Testis (tissue), 3 donors: Measurements from ENCODE around the gene CNTN4. TPM values are rescaled to one million over a fixed set of nuclear protein-coding genes. Genes with fewer than 3 reads are reported as not detected.

ENCODE experiments used
- DNase-seq: peaks from one replicate; pipeline ENCODE4 v3.0.0-alpha.2; 2019
- H3K27ac ChIP-seq, 2 donors: fragments of 200-600 bp; sonication (generic); one replicate each; pipeline ENCODE4 v1.5.1; 2019
- H3K27me3 ChIP-seq: fragments of 200-600 bp; sonication (generic); one replicate; pipeline ENCODE4 v1.5.1; 2019
- H3K36me3 ChIP-seq: fragments of 200-600 bp; sonication (generic); one replicate; pipeline ENCODE4 v1.5.1; 2017; ENCODE audit warnings: low read depth; ENCODE audit errors: missing control alignments
- H3K4me1 ChIP-seq: fragments of 200-600 bp; sonication (generic); one replicate; pipeline ENCODE4 v1.5.1; 2019
- H3K4me3 ChIP-seq, 2 donors: fragments of 200-600 bp; sonication (generic); one replicate each; pipeline ENCODE4 v1.5.1; 2017 to 2019
- H3K9me3 ChIP-seq: fragments of 200-600 bp; sonication (generic); one replicate; pipeline ENCODE4 v1.5.1; 2017
- POLR2A ChIP-seq: fragments of 450-650 bp; IDR thresholded peaks from one replicate; pipeline ENCODE4 v1.6.1; 2017; ENCODE audit warnings: antibody characterized with exemption, mild to moderate bottlenecking, moderate library complexity
- WGBS, 2 donors: methylation state at CpG; one replicate each; pipeline ENCODE4 v1.1.5; 2018; 5-methylcytosine and 5-hydroxymethylcytosine counted together
- intact Hi-C: fragments of 100-400 bp; cut with DNase I; formaldehyde crosslinking; loops from one replicate; pipeline ENCODE4 v1.15.1; 2023; ENCODE audit warnings: low total_unique reads
- polyA plus RNA-seq: library from polyadenylated mRNA; stranded (reverse); fragments of 350-450 nt; fragmentation: Illumina TruSeq; extraction: RNeasy Lipid Tissue Mini Kit (QIAGEN cat#74804); gene quantifications from one replicate; pipeline ENCODE4 v1.2.3, GENCODE V29; 2014; ENCODE audit warnings: low read depth, low replicate concordance; ENCODE audit not compliant: insufficient read depth
- total RNA-seq, 2 donors: library from RNA; depleted of rRNA; stranded (reverse); fragments of >200 nt; gene quantifications; one replicate each; pipeline ENCODE4 v1.2.3, GENCODE V29; 2016
- TF ChIP-seq, protein P1 (sequence below), 3 experiments: fragments of 450-650 bp in 2 of 3; fragments of 200-600 bp in 1 of 3; sonication (generic) in 1 of 3; IDR thresholded peaks; one replicate each; pipeline ENCODE4 v1.5.1; 2016 to 2019; ENCODE audit warnings: antibody characterized with exemption in 3 of 3, mild to moderate bottlenecking in 2 of 3, moderate library complexity in 1 of 3

The CNTN4 gene
- total and polyA plus RNA-seq, 3 donors from 2014 or later, result 10.4 to 37.7 (median 19.6) TPM

- DNase-seq, result no peak
- no peaks in the 10 kb centered on the region for H3K9me3 ChIP-seq
- intact Hi-C loops, result no loop called here
- H3K36me3 ChIP-seq, result no peaks in the 10 kb centered on the region
- no peak overlapping the region for H3K27ac ChIP-seq
- no peak overlapping the region for H3K4me3 ChIP-seq
- H3K27me3 ChIP-seq, result no peaks in the 10 kb centered on the region
- no peaks in the 10 kb centered on the region for H3K4me1 ChIP-seq
- 88 to 95% methylated on average over 2 of the region's 2 CpGs for WGBS, 2 donors
- TF ChIP-seq, protein P1, sequence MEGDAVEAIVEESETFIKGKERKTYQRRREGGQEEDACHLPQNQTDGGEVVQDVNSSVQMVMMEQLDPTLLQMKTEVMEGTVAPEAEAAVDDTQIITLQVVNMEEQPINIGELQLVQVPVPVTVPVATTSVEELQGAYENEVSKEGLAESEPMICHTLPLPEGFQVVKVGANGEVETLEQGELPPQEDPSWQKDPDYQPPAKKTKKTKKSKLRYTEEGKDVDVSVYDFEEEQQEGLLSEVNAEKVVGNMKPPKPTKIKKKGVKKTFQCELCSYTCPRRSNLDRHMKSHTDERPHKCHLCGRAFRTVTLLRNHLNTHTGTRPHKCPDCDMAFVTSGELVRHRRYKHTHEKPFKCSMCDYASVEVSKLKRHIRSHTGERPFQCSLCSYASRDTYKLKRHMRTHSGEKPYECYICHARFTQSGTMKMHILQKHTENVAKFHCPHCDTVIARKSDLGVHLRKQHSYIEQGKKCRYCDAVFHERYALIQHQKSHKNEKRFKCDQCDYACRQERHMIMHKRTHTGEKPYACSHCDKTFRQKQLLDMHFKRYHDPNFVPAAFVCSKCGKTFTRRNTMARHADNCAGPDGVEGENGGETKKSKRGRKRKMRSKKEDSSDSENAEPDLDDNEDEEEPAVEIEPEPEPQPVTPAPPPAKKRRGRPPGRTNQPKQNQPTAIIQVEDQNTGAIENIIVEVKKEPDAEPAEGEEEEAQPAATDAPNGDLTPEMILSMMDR (IDR thresholded peaks at IDR 0.05), result no peak
- no peak for TF ChIP-seq POLR2A
Observed at GRCh38 chr3:2937055-2937454, 838.4 kb downstream of the CNTN4 start.

DNA sequence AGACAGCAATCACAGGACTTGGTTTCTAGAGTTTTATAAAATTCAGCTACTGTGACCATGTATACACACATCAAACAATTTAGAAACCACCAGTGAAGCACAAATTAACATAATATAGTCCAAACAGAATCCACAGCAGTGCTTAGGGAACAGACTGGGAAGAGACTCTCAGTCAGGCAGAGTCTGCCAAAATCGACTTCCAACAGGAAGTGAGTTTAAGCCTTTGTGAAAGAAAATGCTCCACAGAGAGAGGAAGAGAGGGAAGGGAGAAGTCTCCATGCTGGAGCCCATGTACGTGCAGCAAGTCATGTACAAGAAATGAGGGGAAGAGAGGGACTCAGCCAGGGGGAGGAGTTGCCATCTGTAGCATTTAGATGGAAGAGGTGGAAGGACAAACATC is 838.9 kb downstream of the CNTN4 start:
- no peaks in the 10 kb centered on the region for H3K36me3 ChIP-seq
- intact Hi-C loops, result no loop called here

DNA sequence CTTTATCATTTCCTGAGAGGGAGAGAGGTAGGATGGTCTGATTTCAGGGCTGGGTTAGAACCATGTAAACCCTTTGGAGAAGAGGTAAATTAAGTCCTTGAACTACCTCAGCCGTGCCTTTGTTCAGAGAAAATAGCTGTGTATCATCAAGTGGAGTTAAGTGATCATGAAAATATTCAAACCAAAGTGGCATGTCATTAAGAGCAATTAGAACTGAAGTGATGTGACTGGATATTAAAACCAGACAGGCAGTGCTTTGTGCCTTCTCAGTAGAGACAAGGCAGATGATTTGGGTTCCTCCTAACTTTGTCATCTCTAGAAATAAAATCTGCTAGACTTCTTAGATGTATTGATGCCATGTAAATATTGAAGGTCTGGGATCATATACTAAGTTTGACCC is 840.0 kb downstream of the CNTN4 start:
- no peaks in the 10 kb centered on the region for H3K36me3 ChIP-seq
- H3K27ac ChIP-seq, result no peak overlapping the region
- H3K9me3 ChIP-seq, result no peaks in the 10 kb centered on the region
- no peaks in the 10 kb centered on the region for H3K4me1 ChIP-seq
- no peak for TF ChIP-seq POLR2A
- TF ChIP-seq, protein P1 (IDR thresholded peaks at IDR 0.05), result no peak
- no peaks in the 10 kb centered on the region for H3K27me3 ChIP-seq
- intact Hi-C loops, result no loop called here
- no peak for DNase-seq
- no peak overlapping the region for H3K4me3 ChIP-seq
- 81 to 91% methylated on average over 1 of the region's 1 CpG for WGBS, 2 donors

More for the DNA sequence above, 838.9 kb downstream of the CNTN4 start:
- H3K27ac ChIP-seq, result no peak overlapping the region
- no peaks in the 10 kb centered on the region for H3K27me3 ChIP-seq
- 42 to 59% methylated on average over 2 of the region's 2 CpGs for WGBS, 2 donors
- no peaks in the 10 kb centered on the region for H3K9me3 ChIP-seq
- no peaks in the 10 kb centered on the region for H3K4me1 ChIP-seq
- no peak for DNase-seq
- H3K4me3 ChIP-seq, result no peak overlapping the region
- no peak for TF ChIP-seq POLR2A
- TF ChIP-seq, protein P1 (IDR thresholded peaks at IDR 0.05), result no peak

GRCh38 chr3:2940062-2940461 is 841.4 kb downstream of the CNTN4 start:
- H3K9me3 ChIP-seq, result no peaks in the 10 kb centered on the region
- no peaks in the 10 kb centered on the region for H3K27me3 ChIP-seq
- WGBS, 2 donors, result 74 to 80% methylated on average over 2 of the region's 2 CpGs
- DNase-seq, result no peak
- intact Hi-C loops, result no loop called here
- no peak overlapping the region for H3K4me3 ChIP-seq
- H3K4me1 ChIP-seq, result no peaks in the 10 kb centered on the region
- H3K36me3 ChIP-seq, result no peaks in the 10 kb centered on the region
- no peak for TF ChIP-seq POLR2A
- TF ChIP-seq, protein P1 (IDR thresholded peaks at IDR 0.05), result no peak
- no peak overlapping the region for H3K27ac ChIP-seq

DNA sequence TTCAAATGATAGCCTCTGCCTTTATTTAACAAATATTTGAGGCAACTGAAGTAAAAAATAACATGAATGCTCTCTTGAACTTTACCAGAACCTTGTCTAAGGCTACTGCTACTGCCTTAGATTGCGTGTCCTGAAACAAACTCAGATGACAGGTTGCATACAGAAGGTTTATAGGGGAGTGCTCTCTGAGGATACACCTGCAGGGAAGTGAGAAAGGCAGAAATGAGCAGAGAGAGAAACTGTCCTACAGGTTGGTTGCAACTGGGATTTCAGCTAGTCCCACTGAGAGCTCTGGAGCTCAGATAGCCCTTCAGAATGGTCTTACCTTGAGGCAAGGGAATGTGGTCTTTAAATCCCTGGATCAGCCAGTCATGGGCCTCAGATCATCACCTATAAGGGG is 846.0 kb downstream of the CNTN4 start:
- 88 to 100% methylated on average over 1 of the region's 1 CpG for WGBS, 2 donors
- no peaks in the 10 kb centered on the region for H3K9me3 ChIP-seq
- intact Hi-C loops, result no loop called here

More for the DNA sequence above, 846.0 kb downstream of the CNTN4 start:
- H3K4me1 ChIP-seq, result no peaks in the 10 kb centered on the region
- no peak for DNase-seq
- H3K27me3 ChIP-seq, result no peaks in the 10 kb centered on the region
- H3K27ac ChIP-seq, result no peak overlapping the region
- H3K36me3 ChIP-seq, result no peaks in the 10 kb centered on the region
- H3K4me3 ChIP-seq, result no peak overlapping the region
- TF ChIP-seq POLR2A, result no peak
- TF ChIP-seq, protein P1 (IDR thresholded peaks at IDR 0.05), result no peak
